Measurements from ENCODE around the gene PTPRN2. TPM values are rescaled to one million over a fixed set of nuclear protein-coding genes. Genes with fewer than 3 reads are reported as not detected.
A peak's percentile ranks its signal among the peaks of the same experiment; 100 is the strongest.
"Not testable (repeated sequence)": the region's sequence is repeated elsewhere in the genome, so short reads cannot be mapped to it uniquely, and the experiment has no call there.

The PTPRN2 gene
- total RNA-seq, 4 donors from 2014 or later, result 14.9 to 34.3 (median 21.3) TPM

DNA sequence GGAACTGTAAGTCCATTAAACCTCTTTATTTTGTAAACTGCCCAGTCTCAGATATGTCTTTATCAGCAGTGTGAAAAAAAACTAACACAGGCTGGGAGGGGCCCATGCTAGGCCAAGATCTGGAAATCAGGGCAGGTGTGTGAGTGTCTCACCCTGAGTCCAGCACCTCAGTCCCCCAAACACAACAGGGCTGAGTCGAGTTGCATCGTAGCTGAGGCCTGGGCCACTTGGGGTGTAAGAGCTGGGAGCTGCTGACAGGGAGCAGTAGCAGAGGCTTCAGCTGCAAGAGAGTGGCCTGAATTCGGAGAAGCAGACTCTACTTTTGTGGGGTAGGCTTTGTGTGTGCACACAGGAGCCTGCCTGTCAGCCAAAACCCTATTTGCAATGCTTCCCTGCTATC, 553.1 kb downstream of the PTPRN2 start:
- no peak for TF ChIP-seq CTCF (IDR thresholded peaks at IDR 0.05)
- TF ChIP-seq POLR2A (IDR thresholded peaks at IDR 0.05), result no peak
- Histone ChIP-seq H3K27me3 (no peaks in the 10 kb centered on the region), H3K4me3 (no peak overlapping the region), H3K4me1 (no peaks in the 10 kb centered on the region), H3K9me3 (peaks cover 0 to 8% (median 3%) of the 10 kb centered on the region in 4 donors), H3K36me3 (no peaks in the 10 kb centered on the region), H3K27ac (no peak overlapping the region)
- DNase-seq, result peak in 2 of 3 donors; percentile 11 to 22

- not testable (repeated sequence) for H3K36me3 ChIP-seq, H3K27ac ChIP-seq, H3K4me1 ChIP-seq, H3K4me3 ChIP-seq, H3K9me3 ChIP-seq, H3K27me3 ChIP-seq
- peak in 2 of 3 donors; percentile 4 to 15 for DNase-seq
Measured at GRCh38 chr7:158033925-158034324, 553.7 kb downstream of the PTPRN2 start.

GRCh38 chr7:158033196-158033595, 554.4 kb downstream of the PTPRN2 start:
- DNase-seq, result peak in 2 of 3 donors; percentile 19 to 22
- Histone ChIP-seq H3K27me3 (no peaks in the 10 kb centered on the region), H3K9me3 (peaks cover 0 to 6% (median 0%) of the 10 kb centered on the region in 4 donors), H3K4me1 (no peaks in the 10 kb centered on the region), H3K36me3 (no peaks in the 10 kb centered on the region), H3K4me3 (no peak overlapping the region), H3K27ac (no peak overlapping the region)
- TF ChIP-seq CTCF (IDR thresholded peaks at IDR 0.05) (no peak), POLR2A (IDR thresholded peaks at IDR 0.05) (no peak)

DNA sequence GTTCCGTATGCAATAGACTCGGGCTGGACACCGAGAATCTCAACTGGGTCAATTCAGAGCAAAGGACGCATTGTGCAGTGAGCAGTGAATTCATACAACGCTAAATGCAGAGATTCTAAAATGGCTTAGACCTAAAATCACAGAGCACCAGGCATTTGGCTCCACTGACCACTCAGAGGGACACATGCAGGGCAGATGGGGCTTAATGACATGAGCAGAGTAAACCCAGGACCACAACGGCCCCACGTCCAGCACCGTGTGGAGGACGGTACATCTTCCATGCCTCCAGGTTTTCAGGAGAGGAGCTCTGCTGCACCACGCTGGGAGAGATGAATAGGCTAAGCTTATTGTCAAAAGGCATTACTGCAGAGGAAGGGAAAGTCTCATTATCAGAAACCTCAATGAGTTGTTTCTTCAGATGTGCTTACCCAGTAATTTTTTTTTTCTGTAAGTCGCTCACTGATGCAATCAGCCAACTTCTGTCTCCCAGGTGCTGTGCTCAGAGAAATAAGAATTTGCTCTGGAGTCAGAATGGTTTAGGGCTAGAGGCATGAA, 555.0 kb downstream of the PTPRN2 start:
- Histone ChIP-seq H3K36me3 (no peaks in the 10 kb centered on the region), H3K4me1 (no peaks in the 10 kb centered on the region), H3K27ac (no peak overlapping the region), H3K27me3 (no peaks in the 10 kb centered on the region), H3K9me3 (peaks cover 0 to 6% (median 0%) of the 10 kb centered on the region in 4 donors), H3K4me3 (no peak overlapping the region)
- peak in 1 of 3 donors; percentile 22 for DNase-seq
- TF ChIP-seq POLR2A (IDR thresholded peaks at IDR 0.05), result no peak
- TF ChIP-seq CTCF (IDR thresholded peaks at IDR 0.05), result no peak

GRCh38 chr7:158031867-158032308, 555.7 kb downstream of the PTPRN2 start:
- DNase-seq, result peak in 1 of 3 donors; percentile 18

More at GRCh38 chr7:158031867-158032308, 555.7 kb downstream of the PTPRN2 start:
- H3K27me3 ChIP-seq, result no peaks in the 10 kb centered on the region
- H3K27ac ChIP-seq, result no peak overlapping the region
- no peaks in the 10 kb centered on the region for H3K4me1 ChIP-seq
- no peak overlapping the region for H3K4me3 ChIP-seq
- H3K9me3 ChIP-seq, result peaks cover 0 to 6% (median 0%) of the 10 kb centered on the region in 4 donors
- TF ChIP-seq POLR2A (IDR thresholded peaks at IDR 0.05) (no peak), CTCF (IDR thresholded peaks at IDR 0.05) (no peak)
- no peaks in the 10 kb centered on the region for H3K36me3 ChIP-seq
